GM18517 (cell line): ENCODE results near the gene DEFB129.
"Not testable (repeated sequence)": the region's sequence is repeated elsewhere in the genome, so short reads cannot be mapped to it uniquely, and the experiment has no call there.

Experiments used
- ATAC-seq: cut with Tn5 transposase; IDR thresholded peaks from one replicate; pipeline ENCODE4 v1.9.1; 2021; ENCODE audit warnings: mild to moderate bottlenecking, moderate library complexity; ENCODE audit not compliant: unreplicated experiment

DEFB129 gene

GRCh38 chr20:226958-227357 is at the start of gene DEFB129:
TSS of gene DEFB129 (plus strand) at chr20:227258. CDS start at chr20:227289, 31 bp downstream.
- ATAC-seq, result no peak

- ATAC-seq, result no peak
Observed at GRCh38 chr20:184288-184687, 42.8 kb upstream of the DEFB129 start.

GRCh38 chr20:187733-188132 is 39.3 kb upstream of the DEFB129 start:
- no peak for ATAC-seq

- ATAC-seq, result no peak
Observed at GRCh38 chr20:189611-190010, 37.4 kb upstream of the DEFB129 start, which contains the start of gene DEFB128. TSS of gene DEFB128 (minus strand) at chr20:189711. CDS start at chr20:189623, 88 bp downstream.

GRCh38 chr20:198225-198624 is 28.8 kb upstream of the DEFB129 start:
- ATAC-seq, result no peak

- ATAC-seq, result no peak
Observed at GRCh38 chr20:199996-200395, 27.1 kb upstream of the DEFB129 start.

- not testable (repeated sequence) for ATAC-seq
Observed at GRCh38 chr20:203630-204029, 23.4 kb upstream of the DEFB129 start.

GRCh38 chr20:208942-209566 is 18.0 kb upstream of the DEFB129 start:
- ATAC-seq, result no peak

GRCh38 chr20:210809-211502 is 16.1 kb upstream of the DEFB129 start:
- ATAC-seq, result no peak

- no peak for ATAC-seq
Observed at GRCh38 chr20:214383-214782, 12.7 kb upstream of the DEFB129 start.

- ATAC-seq, result no peak
Observed at GRCh38 chr20:215796-216195, 11.3 kb upstream of the DEFB129 start.

- ATAC-seq, result no peak
Observed at GRCh38 chr20:217266-217665, 9.8 kb upstream of the DEFB129 start.

GRCh38 chr20:219290-220115 is 7.6 kb upstream of the DEFB129 start:
- ATAC-seq, result no peak

GRCh38 chr20:221258-221830 is 5.7 kb upstream of the DEFB129 start:
- ATAC-seq, result no peak

GRCh38 chr20:225879-226278 is 1.2 kb upstream of the DEFB129 start:
- ATAC-seq, result not testable (repeated sequence)

- no peak for ATAC-seq
Observed at GRCh38 chr20:227439-228105, 514 bp downstream of the DEFB129 start.

GRCh38 chr20:235891-236290 is 8.8 kb downstream of the DEFB129 start:
- ATAC-seq, result no peak

GRCh38 chr20:237489-237888 is 10.4 kb downstream of the DEFB129 start:
- no peak for ATAC-seq

GRCh38 chr20:237929-238328 is 10.9 kb downstream of the DEFB129 start:
- no peak for ATAC-seq

- ATAC-seq, result no peak
Observed at GRCh38 chr20:242905-243304, 15.8 kb downstream of the DEFB129 start.

- ATAC-seq, result no peak
Observed at GRCh38 chr20:251354-251753, 24.3 kb downstream of the DEFB129 start.
